ENCODE measurements around the gene TCF7. TPM values are rescaled to one million over a fixed set of nuclear protein-coding genes. Genes with fewer than 3 reads are reported as not detected.
"Not testable (repeated sequence)": the region's sequence is repeated elsewhere in the genome, so short reads cannot be mapped to it uniquely, and the experiment has no call there.

Gene TCF7
- total RNA-seq, 1 donor from 2014 or later: 77.2 TPM

GRCh38 chr5:134148986-134149539, 34.6 kb downstream of the TCF7 start:
- peaks cover 41% of the 10 kb centered on the region for H3K4me1 Mint-ChIP-seq (ENCODE audit: low read depth)
- no peaks in the 10 kb centered on the region for H3K9me3 Mint-ChIP-seq
- no peaks in the 10 kb centered on the region for H3K27me3 Mint-ChIP-seq (ENCODE audit: insufficient read depth)
- DNase-seq (ENCODE audit: low spot score): no peak
- intact Hi-C loops (cut with micrococcal nuclease): no loop called here
- peaks cover 46% of the 10 kb centered on the region for H3K36me3 Mint-ChIP-seq (ENCODE audit: low read depth)
- no peak overlapping the region for H3K27ac Mint-ChIP-seq
- no peak overlapping the region for H3K4me3 Mint-ChIP-seq

GRCh38 chr5:134149571-134150303, 35.3 kb downstream of the TCF7 start:
- intact Hi-C loops (cut with micrococcal nuclease): no loop called here
- H3K27me3 Mint-ChIP-seq (ENCODE audit: insufficient read depth): no peaks in the 10 kb centered on the region
- H3K4me3 Mint-ChIP-seq: no peak overlapping the region
- H3K4me1 Mint-ChIP-seq (ENCODE audit: low read depth): peaks cover 43% of the 10 kb centered on the region
- no peak for DNase-seq (ENCODE audit: low spot score)
- no peaks in the 10 kb centered on the region for H3K9me3 Mint-ChIP-seq
- peak overlapping the region; percentile 10 for H3K27ac Mint-ChIP-seq
- peaks cover 47% of the 10 kb centered on the region for H3K36me3 Mint-ChIP-seq (ENCODE audit: low read depth)

GRCh38 chr5:134151723-134152122, 37.2 kb downstream of the TCF7 start:
- H3K27ac Mint-ChIP-seq: no peak overlapping the region
- peaks cover 49% of the 10 kb centered on the region for H3K36me3 Mint-ChIP-seq (ENCODE audit: low read depth)
- no peaks in the 10 kb centered on the region for H3K9me3 Mint-ChIP-seq
- peaks cover 39% of the 10 kb centered on the region for H3K4me1 Mint-ChIP-seq (ENCODE audit: low read depth)
- no peak for DNase-seq (ENCODE audit: low spot score)
- H3K27me3 Mint-ChIP-seq (ENCODE audit: insufficient read depth): no peaks in the 10 kb centered on the region
- intact Hi-C loops (cut with micrococcal nuclease): no loop called here
- H3K4me3 Mint-ChIP-seq: no peak overlapping the region

- peaks cover 47% of the 10 kb centered on the region for H3K36me3 Mint-ChIP-seq (ENCODE audit: low read depth)
- H3K4me1 Mint-ChIP-seq (ENCODE audit: low read depth): peaks cover 39% of the 10 kb centered on the region
- H3K27me3 Mint-ChIP-seq (ENCODE audit: insufficient read depth); H3K4me3 Mint-ChIP-seq; H3K9me3 Mint-ChIP-seq; DNase-seq (ENCODE audit: low spot score); H3K27ac Mint-ChIP-seq; intact Hi-C loops (cut with micrococcal nuclease): not testable (repeated sequence)
Observed at GRCh38 chr5:134152173-134152832, 37.8 kb downstream of the TCF7 start.

- intact Hi-C loops (cut with micrococcal nuclease): no loop called here
- H3K4me1 Mint-ChIP-seq (ENCODE audit: low read depth): peaks cover 39% of the 10 kb centered on the region
Observed at GRCh38 chr5:134153241-134153640, 38.8 kb downstream of the TCF7 start.

GRCh38 chr5:134153657-134154056, 39.2 kb downstream of the TCF7 start:
- Mint-ChIP-seq H3K27me3 (ENCODE audit: insufficient read depth) (no peaks in the 10 kb centered on the region), H3K4me1 (ENCODE audit: low read depth) (peaks cover 39% of the 10 kb centered on the region), H3K36me3 (ENCODE audit: low read depth) (peaks cover 59% of the 10 kb centered on the region), H3K27ac (no peak overlapping the region), H3K9me3 (no peaks in the 10 kb centered on the region), H3K4me3 (no peak overlapping the region)
- DNase-seq (ENCODE audit: low spot score): no peak
- intact Hi-C loops (cut with micrococcal nuclease): no loop called here

More at GRCh38 chr5:134153241-134153640, 38.8 kb downstream of the TCF7 start:
- no peaks in the 10 kb centered on the region for H3K27me3 Mint-ChIP-seq (ENCODE audit: insufficient read depth)
- no peak for DNase-seq (ENCODE audit: low spot score)
- H3K36me3 Mint-ChIP-seq (ENCODE audit: low read depth): peaks cover 55% of the 10 kb centered on the region
- no peak overlapping the region for H3K27ac Mint-ChIP-seq
- H3K4me3 Mint-ChIP-seq: no peak overlapping the region
- no peaks in the 10 kb centered on the region for H3K9me3 Mint-ChIP-seq

GRCh38 chr5:134161513-134162395, 47.3 kb downstream of the TCF7 start:
- Mint-ChIP-seq H3K4me3 (no peak overlapping the region), H3K36me3 (ENCODE audit: low read depth) (peaks cover 52% of the 10 kb centered on the region), H3K9me3 (peaks cover 4% of the 10 kb centered on the region), H3K4me1 (ENCODE audit: low read depth) (peaks cover 23% of the 10 kb centered on the region), H3K27me3 (ENCODE audit: insufficient read depth) (no peaks in the 10 kb centered on the region), H3K27ac (peak overlapping the region; percentile 38)
- DNase-seq (ENCODE audit: low spot score): no peak
- intact Hi-C loops (cut with micrococcal nuclease): no loop called here

- Mint-ChIP-seq H3K27me3 (ENCODE audit: insufficient read depth) (no peaks in the 10 kb centered on the region), H3K9me3 (peaks cover 4% of the 10 kb centered on the region)
Observed at GRCh38 chr5:134162592-134162991, 48.1 kb downstream of the TCF7 start.

GRCh38 chr5:134171972-134172371, 57.5 kb downstream of the TCF7 start:
- H3K36me3 Mint-ChIP-seq (ENCODE audit: low read depth): peaks cover 40% of the 10 kb centered on the region
- intact Hi-C loops (cut with micrococcal nuclease): no loop called here
- no peak for DNase-seq (ENCODE audit: low spot score)

More at GRCh38 chr5:134162592-134162991, 48.1 kb downstream of the TCF7 start:
- Mint-ChIP-seq H3K27ac (no peak overlapping the region), H3K36me3 (ENCODE audit: low read depth) (peaks cover 53% of the 10 kb centered on the region), H3K4me1 (ENCODE audit: low read depth) (peaks cover 23% of the 10 kb centered on the region), H3K4me3 (no peak overlapping the region)
- intact Hi-C loops (cut with micrococcal nuclease): no loop called here
- DNase-seq (ENCODE audit: low spot score): no peak

GRCh38 chr5:134174841-134175839, 60.7 kb downstream of the TCF7 start:
- intact Hi-C loops (cut with micrococcal nuclease): loop anchor here (5.0 kb wide), 3 partner anchors 237 to 472 kb away; partner anchors contain the start of genes CDKN2AIPNL and SEC24A
- Mint-ChIP-seq H3K27ac (peak overlapping the region; percentile 63), H3K27me3 (ENCODE audit: insufficient read depth) (peaks cover 2% of the 10 kb centered on the region), H3K4me3 (peak overlapping the region; percentile 96), H3K4me1 (ENCODE audit: low read depth) (peaks cover 36% of the 10 kb centered on the region), H3K9me3 (no peaks in the 10 kb centered on the region), H3K36me3 (ENCODE audit: low read depth) (peaks cover 25% of the 10 kb centered on the region)
- DNase-seq (ENCODE audit: low spot score): no peak

More at GRCh38 chr5:134171972-134172371, 57.5 kb downstream of the TCF7 start:
- H3K4me3 Mint-ChIP-seq: no peak overlapping the region
- H3K9me3 Mint-ChIP-seq: no peaks in the 10 kb centered on the region
- peaks cover 2% of the 10 kb centered on the region for H3K27me3 Mint-ChIP-seq (ENCODE audit: insufficient read depth)
- no peak overlapping the region for H3K27ac Mint-ChIP-seq
- peaks cover 36% of the 10 kb centered on the region for H3K4me1 Mint-ChIP-seq (ENCODE audit: low read depth)

- peak overlapping the region; percentile 97 for H3K27ac Mint-ChIP-seq
- no peak for DNase-seq (ENCODE audit: low spot score)
- intact Hi-C loops (cut with micrococcal nuclease): loop anchor here (1.0 to 5.0 kb wide), 9 partner anchors 171 to 729 kb away; partner anchors contain the start of genes C5orf24, CAMLG, CDKN2AIPNL and PCBD2
- peaks cover 25% of the 10 kb centered on the region for H3K36me3 Mint-ChIP-seq (ENCODE audit: low read depth)
- H3K4me1 Mint-ChIP-seq (ENCODE audit: low read depth): peaks cover 35% of the 10 kb centered on the region
- no peaks in the 10 kb centered on the region for H3K9me3 Mint-ChIP-seq
- peaks cover 2% of the 10 kb centered on the region for H3K27me3 Mint-ChIP-seq (ENCODE audit: insufficient read depth)
- peak overlapping the region; percentile 96 for H3K4me3 Mint-ChIP-seq
Observed at GRCh38 chr5:134175921-134176510, 61.5 kb downstream of the TCF7 start.

Measured in activated T-helper 1 cell treated with anti-CD3 and anti-CD28 coated beads, Interleukin-12 subunit alpha, Interleukin-12 subunit beta, Interleukin-2, Interleukin-4 antibody, amounts not matched to agents 30 ng/mL and 10 ng/mL and 1 ng/mL, durations not matched to agents 14 hours and 24 hours and 36 hours (primary cell).